HK-2 (cell line): ENCODE results near the gene LSM14A.

Experiments
- DNase-seq: peaks from one replicate; pipeline ENCODE4 v3.0.0-alpha.2; 2018; ENCODE audit not compliant: unreplicated experiment

LSM14A gene

GRCh38 chr19:34255546-34255945, 83.2 kb downstream of the LSM14A start:
- no peak for DNase-seq

- DNase-seq = no peak
These were observed 84.7 kb downstream of the LSM14A start for GRCh38 chr19:34256835-34257558.

- no peak for DNase-seq
These were observed 85.2 kb downstream of the LSM14A start for GRCh38 chr19:34257559-34257924.

GRCh38 chr19:34259367-34260095, 87.2 kb downstream of the LSM14A start:
- no peak for DNase-seq

GRCh38 chr19:34260771-34261173, 88.5 kb downstream of the LSM14A start:
- no peak for DNase-seq

- no peak for DNase-seq
These were observed 89.2 kb downstream of the LSM14A start for GRCh38 chr19:34261334-34262109.

GRCh38 chr19:34263745-34264237, 91.5 kb downstream of the LSM14A start:
- DNase-seq = no peak

GRCh38 chr19:34265221-34265650, 92.9 kb downstream of the LSM14A start:
- no peak for DNase-seq

- no peak for DNase-seq
These were observed 96.8 kb downstream of the LSM14A start for GRCh38 chr19:34269081-34269480.

GRCh38 chr19:34269489-34269888, 97.2 kb downstream of the LSM14A start:
- DNase-seq = no peak

GRCh38 chr19:34269968-34270621, 97.8 kb downstream of the LSM14A start:
- DNase-seq = peak; percentile 60

- DNase-seq = no peak
These were observed 100.8 kb downstream of the LSM14A start for GRCh38 chr19:34273121-34273520.

- DNase-seq = no peak
These were observed 102.1 kb downstream of the LSM14A start for GRCh38 chr19:34274284-34274826.

- no peak for DNase-seq
These were observed 102.7 kb downstream of the LSM14A start for GRCh38 chr19:34274827-34275625.

GRCh38 chr19:34275705-34276104, 103.4 kb downstream of the LSM14A start:
- DNase-seq = no peak

GRCh38 chr19:34276614-34277013, 104.3 kb downstream of the LSM14A start:
- DNase-seq = no peak

- no peak for DNase-seq
These were observed 104.9 kb downstream of the LSM14A start for GRCh38 chr19:34277244-34277643.

- DNase-seq = no peak
These were observed 106.5 kb downstream of the LSM14A start for GRCh38 chr19:34278783-34279182.
